ENCODE results near the gene CHAT. TPM values are rescaled to one million over a fixed set of nuclear protein-coding genes. Genes with fewer than 3 reads are reported as not detected.

The CHAT gene
- polyA plus RNA-seq, 1 donor (not counting 4 experiments of a cell fraction or from before 2014, with no cell fraction given): not detected

DNA sequence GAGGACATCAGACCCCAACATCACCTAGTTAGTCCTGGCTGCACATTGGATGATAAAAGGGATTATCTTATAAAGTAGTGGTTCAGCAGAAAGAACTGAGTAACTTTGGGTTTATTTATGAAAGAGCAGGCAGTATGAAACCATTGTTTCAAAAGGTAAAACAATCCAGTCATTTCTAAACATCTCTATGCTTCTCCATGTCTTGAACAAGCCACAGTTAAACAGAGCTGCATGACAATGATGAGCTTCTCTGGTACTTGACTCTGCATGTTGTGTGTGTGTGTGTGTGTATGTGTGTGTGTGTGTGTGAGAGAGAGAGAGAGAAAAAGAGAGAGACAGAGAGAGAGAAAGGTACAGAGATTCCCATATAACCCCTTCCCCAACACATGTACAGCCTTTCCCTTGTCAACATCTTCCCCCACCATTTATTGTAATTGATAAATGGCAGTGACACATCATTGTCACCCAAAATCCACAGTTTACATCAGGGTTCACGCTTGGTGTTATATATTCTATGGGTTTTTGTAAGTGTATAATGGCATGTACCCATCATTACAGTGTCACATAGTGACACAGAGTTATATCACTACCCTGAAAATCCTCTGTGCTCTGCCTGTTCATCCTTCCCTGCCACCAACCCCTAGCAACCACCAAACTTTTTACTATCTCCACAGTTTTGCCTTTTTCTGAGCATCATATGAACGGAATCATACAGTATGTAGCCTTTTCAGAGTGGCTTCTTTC is 36.5 kb upstream of the CHAT start:
- no peaks in the 10 kb centered on the region for H4K20me1 ChIP-seq (ENCODE audit: control insufficient read depth, extremely low read depth, insufficient read depth, low read length)
- no peak for TF ChIP-seq EZH2 (IDR thresholded peaks at IDR 0.05; ENCODE audit: low read length)
- TF ChIP-seq, protein P1, sequence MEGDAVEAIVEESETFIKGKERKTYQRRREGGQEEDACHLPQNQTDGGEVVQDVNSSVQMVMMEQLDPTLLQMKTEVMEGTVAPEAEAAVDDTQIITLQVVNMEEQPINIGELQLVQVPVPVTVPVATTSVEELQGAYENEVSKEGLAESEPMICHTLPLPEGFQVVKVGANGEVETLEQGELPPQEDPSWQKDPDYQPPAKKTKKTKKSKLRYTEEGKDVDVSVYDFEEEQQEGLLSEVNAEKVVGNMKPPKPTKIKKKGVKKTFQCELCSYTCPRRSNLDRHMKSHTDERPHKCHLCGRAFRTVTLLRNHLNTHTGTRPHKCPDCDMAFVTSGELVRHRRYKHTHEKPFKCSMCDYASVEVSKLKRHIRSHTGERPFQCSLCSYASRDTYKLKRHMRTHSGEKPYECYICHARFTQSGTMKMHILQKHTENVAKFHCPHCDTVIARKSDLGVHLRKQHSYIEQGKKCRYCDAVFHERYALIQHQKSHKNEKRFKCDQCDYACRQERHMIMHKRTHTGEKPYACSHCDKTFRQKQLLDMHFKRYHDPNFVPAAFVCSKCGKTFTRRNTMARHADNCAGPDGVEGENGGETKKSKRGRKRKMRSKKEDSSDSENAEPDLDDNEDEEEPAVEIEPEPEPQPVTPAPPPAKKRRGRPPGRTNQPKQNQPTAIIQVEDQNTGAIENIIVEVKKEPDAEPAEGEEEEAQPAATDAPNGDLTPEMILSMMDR (optimal IDR thresholded peaks at IDR 0.05 in 1 of 3, IDR thresholded peaks at IDR 0.05 in 1 of 3, conservative IDR thresholded peaks at IDR 0.05 in 1 of 3; ENCODE audit: extremely low read depth in 1 of 3, insufficient read depth in 2 of 3, low read length in 3 of 3): no peak
- H3K9ac ChIP-seq (ENCODE audit: control insufficient read depth, extremely low read depth, insufficient read depth, low read length): no peak overlapping the region
- H3K27me3 ChIP-seq (ENCODE audit: control insufficient read depth, extremely low read depth, insufficient read depth, low read length): no peaks in the 10 kb centered on the region
- H3K4me3 ChIP-seq (ENCODE audit: control insufficient read depth in 2 of 3, extremely low read depth in 1 of 3, insufficient read depth in 2 of 3, low read depth in 1 of 3, low read length in 3 of 3): no peak overlapping the region
- dilution Hi-C loops (cut with MboI; ENCODE audit: extremely low pct_ligation_motif_present, low sequenced_read_pairs): no loop called here
- H3K4me1 ChIP-seq (ENCODE audit: control insufficient read depth, extremely low read depth, insufficient read depth, low read length): peaks cover 5% of the 10 kb centered on the region
- no peak for DNase-seq (ENCODE audit: low read depth, low spot score)
- H3K9me1 ChIP-seq (ENCODE audit: control insufficient read depth, extremely low read depth, insufficient read depth, low read length): no peaks in the 10 kb centered on the region
- H3K4me2 ChIP-seq (ENCODE audit: control insufficient read depth, extremely low read depth, insufficient read depth, low read depth, low read length): no peak overlapping the region
- FAIRE-seq: no peak
- H3K79me2 ChIP-seq (ENCODE audit: control insufficient read depth, insufficient read depth, low read length): no peaks in the 10 kb centered on the region
- no peak overlapping the region for H2AFZ ChIP-seq (ENCODE audit: control insufficient read depth, low read length)
- H3K36me3 ChIP-seq (ENCODE audit: control insufficient read depth in 2 of 2, extremely low read depth in 1 of 2, insufficient read depth in 2 of 2, low read length in 2 of 2): no peaks in the 10 kb centered on the region
- no peaks in the 10 kb centered on the region for H3K9me3 ChIP-seq (ENCODE audit: control insufficient read depth, low read depth, low read length)
- H3K27ac ChIP-seq (ENCODE audit: control insufficient read depth, insufficient read depth, low read length): no peak overlapping the region

DNA sequence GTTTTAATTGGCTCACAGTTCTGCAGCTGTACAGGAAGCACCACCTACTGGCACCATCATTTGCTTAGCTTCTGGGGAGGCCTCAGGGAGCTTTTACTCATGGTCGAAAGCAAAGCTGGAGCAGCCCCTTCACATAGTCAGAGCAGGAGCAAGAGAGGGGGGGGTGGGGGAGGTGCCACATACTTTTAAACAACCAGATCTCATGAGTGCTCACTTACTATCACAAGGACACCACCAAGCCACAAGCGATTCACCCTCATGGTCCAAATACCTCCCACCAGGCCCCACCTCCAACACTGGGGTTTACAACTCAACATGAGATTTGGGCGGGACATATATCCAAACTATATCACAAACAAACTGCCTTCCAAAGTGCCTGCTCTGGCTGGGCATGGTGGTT is 35.4 kb upstream of the CHAT start:
- Histone ChIP-seq H3K9me1 (ENCODE audit: control insufficient read depth, extremely low read depth, insufficient read depth, low read length) (no peaks in the 10 kb centered on the region), H3K9me3 (ENCODE audit: control insufficient read depth, low read depth, low read length) (no peaks in the 10 kb centered on the region), H4K20me1 (ENCODE audit: control insufficient read depth, extremely low read depth, insufficient read depth, low read length) (no peaks in the 10 kb centered on the region), H3K4me1 (ENCODE audit: control insufficient read depth, extremely low read depth, insufficient read depth, low read length) (peaks cover 5% of the 10 kb centered on the region), H3K4me2 (ENCODE audit: control insufficient read depth, extremely low read depth, insufficient read depth, low read depth, low read length) (no peak overlapping the region), H3K4me3 (ENCODE audit: control insufficient read depth in 2 of 3, extremely low read depth in 1 of 3, insufficient read depth in 2 of 3, low read depth in 1 of 3, low read length in 3 of 3) (no peak overlapping the region), H3K9ac (ENCODE audit: control insufficient read depth, extremely low read depth, insufficient read depth, low read length) (no peak overlapping the region), H3K79me2 (ENCODE audit: control insufficient read depth, insufficient read depth, low read length) (no peaks in the 10 kb centered on the region), H2AFZ (ENCODE audit: control insufficient read depth, low read length) (no peak overlapping the region), H3K27ac (ENCODE audit: control insufficient read depth, insufficient read depth, low read length) (no peak overlapping the region), H3K36me3 (ENCODE audit: control insufficient read depth in 2 of 2, extremely low read depth in 1 of 2, insufficient read depth in 2 of 2, low read length in 2 of 2) (no peaks in the 10 kb centered on the region), H3K27me3 (ENCODE audit: control insufficient read depth, extremely low read depth, insufficient read depth, low read length) (no peaks in the 10 kb centered on the region)
- FAIRE-seq: no peak
- TF ChIP-seq, protein P1 (optimal IDR thresholded peaks at IDR 0.05 in 1 of 3, IDR thresholded peaks at IDR 0.05 in 1 of 3, conservative IDR thresholded peaks at IDR 0.05 in 1 of 3; ENCODE audit: extremely low read depth in 1 of 3, insufficient read depth in 2 of 3, low read length in 3 of 3): no peak
- no peak for TF ChIP-seq EZH2 (IDR thresholded peaks at IDR 0.05; ENCODE audit: low read length)
- dilution Hi-C loops (cut with MboI; ENCODE audit: extremely low pct_ligation_motif_present, low sequenced_read_pairs): no loop called here
- no peak for DNase-seq (ENCODE audit: low read depth, low spot score)
